ENCODE results near the gene RPLP2.

GRCh38 chr11:843818-844692, 34.3 kb downstream of the RPLP2 start:
- TF ChIP-seq CTCF (IDR thresholded peaks at IDR 0.05) = no peak
- TF ChIP-seq EZH2 (IDR thresholded peaks at IDR 0.05; ENCODE audit: borderline replicate concordance, insufficient read depth, low read depth, low read length, poor library complexity, severe bottlenecking) = no peak
